HG02588 (cell line): ENCODE results near the gene FAM83F.
"Not testable (repeated sequence)": the region's sequence is repeated elsewhere in the genome, so short reads cannot be mapped to it uniquely, and the experiment has no call there.

Experiments
- ATAC-seq: cut with Tn5 transposase; IDR thresholded peaks from one replicate; pipeline ENCODE4 v1.9.1; 2021; ENCODE audit warnings: mild to moderate bottlenecking, moderate library complexity; ENCODE audit not compliant: unreplicated experiment

FAM83F gene

DNA sequence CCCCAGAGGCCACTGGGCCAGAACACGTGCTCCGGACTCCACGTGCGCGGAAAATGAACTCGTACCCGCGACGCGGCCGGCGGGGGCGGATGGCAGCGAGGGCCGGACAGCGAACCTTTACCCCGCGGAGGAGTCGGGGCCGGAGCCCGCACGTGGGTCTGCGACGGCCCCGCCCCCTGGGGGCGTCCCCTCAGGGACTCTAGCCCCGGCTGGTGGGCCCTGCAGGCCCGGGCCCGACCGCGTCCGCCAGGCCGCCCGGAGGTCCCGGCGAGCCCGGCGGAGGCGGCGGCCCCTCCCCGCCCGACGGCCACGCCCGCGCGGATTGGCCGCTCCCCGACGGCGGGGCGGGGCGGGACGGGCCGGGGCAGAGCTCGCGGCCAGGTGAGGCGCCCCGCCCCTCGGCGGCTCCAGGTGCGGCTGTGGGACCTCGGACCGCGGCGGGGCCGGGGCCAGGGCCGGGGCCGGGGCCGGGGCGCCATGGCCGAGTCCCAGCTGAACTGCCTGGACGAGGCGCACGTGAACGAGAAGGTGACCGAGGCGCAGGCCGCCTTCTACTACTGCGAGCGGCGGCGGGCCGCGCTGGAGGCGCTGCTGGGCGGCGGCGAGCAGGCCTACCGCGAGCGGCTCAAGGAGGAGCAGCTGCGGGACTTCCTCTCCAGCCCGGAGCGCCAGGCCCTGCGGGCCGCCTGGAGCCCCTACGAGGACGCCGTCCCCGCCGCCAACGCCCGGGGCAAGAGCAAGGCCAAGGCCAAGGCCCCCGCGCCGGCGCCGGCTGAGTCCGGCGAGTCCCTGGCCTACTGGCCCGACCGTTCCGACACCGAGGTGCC is at the start of gene FAM83F:
FAM83F (plus strand) TSS at position 389 of the 827 bp plus-strand sequence; CDS start at position 478, 89 bp downstream.
- ATAC-seq: no peak

DNA sequence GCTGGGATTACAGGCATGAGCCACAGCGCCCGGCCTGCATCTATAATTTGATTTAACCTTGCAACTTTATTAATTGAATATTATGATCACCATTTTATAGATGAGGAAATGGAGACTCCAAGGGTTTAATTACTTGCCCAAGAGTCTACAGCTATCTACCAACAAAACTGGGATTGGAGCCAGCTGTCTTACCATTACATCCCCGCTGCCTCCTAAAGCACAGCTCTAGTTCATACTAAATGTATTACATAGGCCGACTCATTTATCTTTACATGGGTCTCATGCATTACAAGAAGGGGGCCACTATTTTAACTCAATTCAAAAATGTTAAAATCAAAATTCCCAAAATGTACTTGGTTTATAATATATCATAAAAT is 48.6 kb upstream of the FAM83F start:
- ATAC-seq: no peak

DNA sequence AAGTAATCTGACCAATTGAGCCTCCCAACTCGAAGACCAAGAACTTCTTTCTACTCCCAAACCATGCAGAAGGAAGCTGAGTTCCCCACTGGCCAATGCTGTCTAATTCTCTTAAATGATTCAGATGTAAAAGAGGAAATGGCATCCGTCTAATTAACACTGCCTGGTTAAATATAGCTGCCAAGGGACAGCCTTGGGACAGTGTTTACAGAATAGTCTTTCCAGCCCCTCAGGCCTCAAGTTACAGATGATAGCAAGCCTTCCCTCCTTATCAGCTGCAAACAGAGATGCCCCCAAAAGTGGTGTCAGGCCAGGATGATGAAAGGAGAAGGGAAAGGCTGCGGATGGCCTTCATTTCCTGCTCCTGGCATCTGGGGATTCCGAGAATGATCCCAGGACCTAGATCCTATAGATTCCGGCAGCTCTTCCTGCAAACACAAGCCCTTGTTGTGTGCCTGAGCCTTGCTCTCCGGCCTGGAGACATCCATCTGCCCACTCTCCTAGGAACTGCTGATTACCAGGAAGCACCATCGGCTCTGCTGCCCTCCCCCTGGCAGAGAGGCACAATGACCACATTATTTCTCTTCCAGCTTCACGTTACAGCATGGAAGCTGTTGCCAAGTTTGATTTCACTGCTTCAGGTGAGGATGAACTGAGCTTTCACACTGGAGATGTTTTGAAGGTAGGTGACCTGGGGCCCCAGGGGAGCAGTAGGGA is 48.1 kb upstream of the FAM83F start:
- ATAC-seq: no peak

DNA sequence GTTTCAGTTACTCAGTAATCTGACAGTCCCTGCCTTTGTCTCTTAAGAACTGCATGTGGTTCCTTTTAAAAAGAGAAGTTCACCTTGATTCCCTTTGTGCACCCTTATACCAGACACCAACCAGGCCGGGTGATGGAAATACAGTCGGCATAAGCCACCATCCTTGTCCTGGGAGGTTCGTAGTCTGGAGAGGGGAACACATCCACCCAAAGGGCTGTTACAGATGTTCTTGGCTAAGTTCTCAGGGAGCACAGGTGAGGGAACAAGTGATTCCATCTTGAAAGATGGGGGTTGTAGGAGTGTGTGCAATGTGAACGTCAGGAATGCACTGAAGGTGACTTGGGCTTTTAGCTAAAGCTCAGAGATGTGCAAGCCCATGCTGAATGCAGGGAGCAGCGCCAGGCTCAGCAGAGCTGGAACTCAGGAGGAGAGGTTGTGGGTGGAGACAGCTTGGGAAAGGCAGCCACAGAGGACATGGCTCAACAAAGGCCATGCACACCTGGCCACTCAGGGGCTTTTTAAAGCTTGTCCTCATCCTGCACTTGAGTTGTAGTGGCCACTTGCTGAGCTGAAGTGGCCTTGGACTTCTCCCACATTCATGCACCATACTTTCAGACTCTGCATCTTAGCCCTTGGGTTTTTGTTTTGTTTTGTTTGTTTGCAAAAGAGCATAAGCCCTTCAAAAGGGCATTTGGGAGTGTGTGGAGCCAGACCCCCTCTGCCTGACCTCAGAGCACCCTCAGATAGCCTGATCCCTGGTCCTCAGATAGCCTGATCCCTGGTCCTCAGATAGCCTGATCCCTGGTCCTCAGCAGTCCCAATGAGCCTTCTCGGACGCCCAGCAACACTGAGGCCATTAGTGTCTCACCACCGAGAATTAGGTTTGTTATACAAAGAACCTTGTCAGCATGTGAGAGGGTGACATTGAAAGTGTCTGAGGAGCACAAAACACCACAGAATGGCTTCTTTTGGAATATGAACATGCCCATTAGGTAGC is 47.2 kb upstream of the FAM83F start:
- no peak for ATAC-seq

DNA sequence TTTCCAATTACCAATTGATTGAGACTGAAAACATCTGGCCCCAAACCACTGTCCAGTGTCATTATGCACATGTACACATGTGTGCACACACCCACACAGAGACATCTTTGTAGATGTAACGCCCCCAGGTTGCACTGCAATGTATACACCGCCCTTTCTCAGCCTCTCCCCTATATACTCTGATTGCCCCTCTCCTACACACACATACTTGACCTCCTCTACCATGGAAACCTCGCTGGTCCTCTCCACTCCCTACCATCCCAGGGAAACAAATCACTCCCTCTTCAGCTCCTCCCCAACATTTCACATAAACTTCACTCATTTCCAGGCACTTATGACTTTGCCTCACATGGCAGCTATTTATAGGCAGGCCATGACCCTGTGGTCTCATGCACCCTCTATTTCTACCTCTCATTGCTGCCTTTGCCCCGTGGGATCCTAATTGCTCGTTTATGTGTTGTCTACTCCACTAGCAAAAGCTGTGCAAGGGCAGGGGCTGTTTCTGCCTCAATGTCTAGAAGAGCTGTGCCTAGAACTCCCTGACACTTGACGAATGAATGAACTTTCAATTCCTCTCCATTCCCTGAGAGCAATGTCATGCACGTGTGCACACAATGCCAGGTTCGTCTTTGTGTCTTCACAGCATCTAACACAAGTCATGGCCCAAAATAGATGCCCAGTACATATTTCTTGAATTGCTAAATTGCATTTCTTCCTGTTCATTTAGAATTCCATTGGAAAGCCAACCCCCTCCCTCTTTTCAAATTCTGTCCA is 44.6 kb upstream of the FAM83F start:
- no peak for ATAC-seq

DNA sequence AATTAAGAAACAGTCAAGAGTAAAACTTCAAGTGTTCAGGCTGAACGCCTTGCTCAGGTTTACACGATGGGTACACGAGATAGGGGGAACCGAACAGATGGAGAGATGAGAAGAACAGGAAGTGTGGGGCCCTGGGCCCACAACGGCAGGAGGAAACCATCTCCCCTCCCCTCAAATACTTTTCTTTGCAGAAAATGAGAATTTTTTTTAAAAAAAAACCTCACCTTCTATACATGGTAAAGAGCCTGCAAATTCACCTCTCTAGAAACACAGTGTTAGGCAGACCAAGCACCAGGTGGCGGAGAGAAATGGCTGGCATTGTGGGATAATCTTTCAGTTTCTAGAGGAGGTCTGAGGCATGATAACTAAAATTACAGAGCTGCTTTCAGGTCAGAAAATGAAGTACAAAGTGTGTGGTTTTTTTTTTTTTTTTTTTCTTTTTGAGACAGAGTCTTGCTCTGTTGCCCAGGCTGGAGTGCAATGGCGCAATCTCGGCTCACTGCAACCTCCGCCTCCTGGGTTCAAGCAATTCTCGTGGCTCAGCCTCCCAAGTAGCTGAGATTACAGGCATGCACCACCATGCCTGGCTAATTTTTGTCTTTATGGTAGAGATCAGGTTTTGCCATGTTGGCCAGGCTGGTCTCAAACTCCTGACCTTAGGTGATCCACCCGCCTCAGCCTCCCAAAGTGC is 43.0 kb upstream of the FAM83F start:
- ATAC-seq: not testable (repeated sequence)

DNA sequence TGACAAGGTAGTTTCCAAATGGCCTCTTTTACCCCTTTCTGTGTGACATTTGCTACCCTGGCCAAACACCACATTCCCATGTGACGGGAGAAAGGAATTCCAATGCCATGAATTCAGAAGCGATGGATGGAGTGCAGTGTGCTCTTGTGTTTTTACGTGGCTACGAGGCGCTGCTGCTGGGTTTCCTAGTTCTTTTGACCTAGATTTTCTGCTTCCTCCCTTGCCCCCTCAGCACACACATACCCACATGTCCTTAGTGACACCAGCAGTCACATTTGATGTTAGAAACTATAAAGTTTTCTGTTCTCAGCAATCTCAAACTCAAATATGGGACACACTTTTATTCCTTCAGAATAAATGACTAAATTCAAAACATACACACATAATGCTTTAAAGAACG is 42.4 kb upstream of the FAM83F start:
- ATAC-seq: no peak

DNA sequence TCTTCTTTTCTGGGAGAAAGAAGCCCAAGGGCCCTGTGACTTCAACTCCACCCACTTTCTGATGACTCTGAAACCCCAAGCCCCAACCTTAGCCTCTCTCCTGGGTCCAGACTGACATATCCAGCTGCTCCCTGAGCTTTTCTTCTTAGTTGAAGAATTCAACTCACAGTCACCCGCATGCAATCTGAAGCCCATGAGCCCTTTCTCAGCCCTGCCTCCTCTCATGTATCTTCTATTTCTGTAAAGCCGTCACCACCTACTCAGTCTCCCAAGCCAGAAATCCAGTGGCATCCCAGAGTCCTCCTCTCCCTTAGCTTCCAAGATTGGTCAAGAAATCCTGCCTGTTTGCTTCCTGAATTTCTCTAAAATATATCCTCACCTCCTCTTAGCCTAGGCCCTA is 41.7 kb upstream of the FAM83F start:
- no peak for ATAC-seq

DNA sequence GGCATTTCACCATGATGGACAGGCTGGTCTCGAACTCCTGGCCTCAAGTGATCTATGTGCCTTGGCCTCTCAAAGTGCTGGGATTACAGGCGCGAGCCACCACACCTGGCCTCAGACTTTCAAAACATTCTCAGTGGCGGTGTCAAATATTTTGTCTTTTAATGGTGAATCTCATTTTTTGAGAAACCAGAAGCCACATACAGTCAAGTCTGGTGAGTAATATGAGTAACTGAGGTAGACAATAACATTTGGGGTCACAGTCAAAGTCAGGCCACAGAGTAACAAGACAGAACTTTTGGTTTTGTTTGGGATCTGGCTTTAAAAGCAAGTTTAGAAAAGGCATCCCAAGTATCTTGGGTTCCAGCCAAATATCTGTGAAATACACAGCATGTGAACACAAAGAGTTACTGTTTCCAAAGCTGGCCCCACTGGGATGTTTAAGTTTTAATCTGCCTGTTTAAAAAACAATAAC is 40.1 kb upstream of the FAM83F start:
- ATAC-seq: no peak

DNA sequence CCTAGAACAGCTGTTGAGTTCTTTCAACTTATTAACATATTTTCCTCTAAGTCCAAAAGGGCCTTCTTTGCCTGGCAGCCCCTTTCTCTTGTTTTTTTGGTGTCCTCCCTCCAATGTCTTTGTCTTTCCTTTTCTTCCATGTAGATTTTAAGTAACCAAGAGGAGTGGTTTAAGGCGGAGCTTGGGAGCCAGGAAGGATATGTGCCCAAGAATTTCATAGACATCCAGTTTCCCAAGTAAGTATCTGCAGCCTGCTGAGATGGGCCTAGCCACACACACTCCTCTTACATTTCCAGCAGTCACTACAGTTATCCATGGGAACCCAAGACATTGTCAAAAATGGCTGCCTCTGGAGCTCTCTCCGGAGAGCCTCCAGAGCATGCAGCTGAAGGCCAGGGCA is 39.1 kb upstream of the FAM83F start:
- ATAC-seq: no peak

DNA sequence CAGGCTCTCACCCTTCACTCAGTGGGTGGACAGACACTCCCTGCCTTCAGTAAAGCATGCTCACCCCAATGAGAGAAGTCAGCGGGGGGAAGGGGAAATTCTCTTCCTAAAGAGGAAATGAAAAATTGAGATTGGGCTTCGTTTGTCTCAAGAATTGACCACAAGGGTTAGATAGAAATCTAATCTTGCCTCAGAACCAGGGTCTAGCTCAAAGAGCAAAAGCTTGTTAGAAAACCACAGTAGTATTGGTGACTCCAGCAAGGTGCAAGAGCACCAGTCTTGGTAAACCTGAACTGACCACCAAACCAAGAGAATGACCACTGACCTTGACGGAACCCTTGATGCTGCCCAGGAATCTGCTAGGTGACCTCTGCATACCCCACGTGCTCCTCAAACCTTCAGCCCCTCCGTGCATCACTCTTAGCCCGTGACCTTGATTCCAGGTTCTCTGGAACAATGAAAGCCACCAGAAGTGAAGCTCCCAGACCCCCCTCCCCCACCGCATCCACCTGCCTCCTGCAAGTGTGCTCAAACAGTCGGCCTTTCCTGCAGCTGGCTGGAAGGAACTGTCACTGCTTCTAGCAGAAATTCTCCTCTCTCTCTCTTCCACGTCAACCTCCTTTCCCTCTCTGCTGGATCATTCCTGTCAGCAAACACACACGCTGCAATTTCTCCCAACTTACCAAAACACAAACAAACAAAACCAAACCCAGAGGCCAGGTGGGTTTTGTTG is 37.7 kb upstream of the FAM83F start:
- ATAC-seq: no peak

DNA sequence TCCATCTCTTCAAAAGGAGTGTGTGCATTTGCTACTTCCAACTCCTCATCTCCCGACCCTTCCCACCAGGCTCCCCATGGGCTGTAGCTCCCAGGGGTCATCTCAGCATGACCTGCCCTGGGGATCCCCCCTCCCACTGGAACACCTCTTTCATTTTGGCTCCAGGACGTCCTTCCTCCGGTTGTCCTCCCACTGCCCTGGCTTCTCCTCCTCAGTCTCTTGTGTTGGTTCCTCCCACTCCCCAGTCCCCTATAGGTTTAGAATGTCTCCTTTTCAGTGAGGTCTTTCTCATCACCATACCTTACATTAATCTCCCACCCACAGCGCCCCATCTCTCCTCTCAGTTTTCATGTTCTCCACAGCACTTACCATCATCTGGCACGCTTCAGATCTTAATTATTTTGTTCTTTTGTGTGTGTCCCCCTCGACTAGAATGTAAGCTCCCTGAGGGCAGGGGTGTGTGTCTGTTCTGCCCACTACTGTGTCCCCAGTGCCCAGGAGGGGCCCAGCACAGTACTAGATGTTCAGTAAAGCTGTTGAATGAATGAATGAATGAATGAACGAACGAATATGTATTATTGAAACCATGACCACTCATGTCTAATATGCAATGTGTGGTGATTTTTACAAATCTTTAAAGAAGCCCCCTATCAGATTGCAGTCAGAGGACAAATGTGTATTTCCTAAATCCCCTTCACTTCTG is 36.6 kb upstream of the FAM83F start:
- no peak for ATAC-seq

DNA sequence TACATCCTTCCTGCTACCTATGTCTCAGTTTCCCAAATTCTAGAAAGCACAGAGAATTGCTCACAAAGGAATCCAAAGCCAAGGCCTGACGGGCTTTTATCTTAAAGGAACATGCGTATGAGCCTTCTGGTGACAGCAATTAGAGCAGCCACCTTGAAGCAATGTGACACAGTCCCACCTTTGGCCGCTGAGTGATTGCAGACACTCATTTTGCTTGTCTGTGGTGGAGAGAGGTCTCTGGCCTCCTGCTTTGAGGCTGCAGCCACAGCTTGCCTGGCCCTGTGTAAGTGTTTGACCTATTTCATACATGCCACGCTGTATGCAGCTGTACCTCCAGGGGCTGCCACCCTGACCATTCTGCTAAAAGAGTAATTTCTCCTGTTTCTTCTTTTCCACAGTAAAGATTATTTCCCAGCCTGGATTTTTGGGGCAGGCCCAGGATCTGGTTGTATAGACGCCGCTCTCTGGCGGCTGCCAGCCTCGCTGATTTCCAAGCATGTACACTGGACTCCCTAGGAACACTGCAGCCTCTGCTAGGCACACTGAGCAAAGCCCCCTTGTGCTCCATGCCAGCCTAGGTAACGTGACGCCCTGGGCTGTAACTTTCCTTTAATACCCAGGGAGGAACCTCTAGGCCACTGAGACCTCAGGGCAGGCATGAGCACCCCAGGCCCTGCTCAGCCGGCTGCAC is 35.7 kb upstream of the FAM83F start:
- no peak for ATAC-seq

DNA sequence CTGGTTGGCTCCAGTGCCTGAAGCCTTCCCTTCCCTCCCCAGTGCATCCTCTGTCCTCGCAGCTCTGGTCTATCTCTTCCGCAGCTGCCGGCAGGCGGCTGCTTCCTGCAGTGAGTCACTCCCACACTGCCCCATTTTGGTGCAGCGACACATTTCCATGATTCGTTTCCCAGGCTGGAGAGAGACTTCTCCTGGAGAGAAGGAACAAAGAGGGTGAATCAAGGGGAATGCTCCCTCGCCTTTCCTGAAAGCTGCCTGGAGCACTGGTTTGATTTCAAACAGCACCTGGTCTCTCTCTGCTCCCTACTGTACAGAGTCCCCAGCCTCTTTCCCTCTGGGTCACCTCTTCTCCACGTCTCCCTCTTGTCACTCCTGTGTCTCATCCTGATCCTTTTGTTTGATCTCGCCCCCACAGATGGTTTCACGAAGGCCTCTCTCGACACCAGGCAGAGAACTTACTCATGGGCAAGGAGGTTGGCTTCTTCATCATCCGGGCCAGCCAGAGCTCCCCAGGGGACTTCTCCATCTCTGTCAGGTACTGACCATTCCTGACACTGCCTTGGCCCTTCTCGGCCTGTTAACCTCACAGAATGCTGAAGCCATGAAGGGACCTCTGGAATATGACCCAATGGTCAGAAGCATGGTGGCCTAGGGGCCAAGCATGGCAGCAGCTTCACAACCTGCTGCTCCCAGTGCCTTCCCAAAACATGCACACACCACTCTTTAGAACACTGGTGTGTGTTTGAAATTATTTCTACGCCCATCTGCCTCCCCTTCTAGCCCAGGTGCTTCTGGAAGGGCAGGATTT is 34.9 kb upstream of the FAM83F start, which contains the start of gene TMA7B:
TMA7B (plus strand) TSS at position 758 of the 808 bp plus-strand sequence. CDS start 3,978 bp downstream, outside the sequence.
- no peak for ATAC-seq

DNA sequence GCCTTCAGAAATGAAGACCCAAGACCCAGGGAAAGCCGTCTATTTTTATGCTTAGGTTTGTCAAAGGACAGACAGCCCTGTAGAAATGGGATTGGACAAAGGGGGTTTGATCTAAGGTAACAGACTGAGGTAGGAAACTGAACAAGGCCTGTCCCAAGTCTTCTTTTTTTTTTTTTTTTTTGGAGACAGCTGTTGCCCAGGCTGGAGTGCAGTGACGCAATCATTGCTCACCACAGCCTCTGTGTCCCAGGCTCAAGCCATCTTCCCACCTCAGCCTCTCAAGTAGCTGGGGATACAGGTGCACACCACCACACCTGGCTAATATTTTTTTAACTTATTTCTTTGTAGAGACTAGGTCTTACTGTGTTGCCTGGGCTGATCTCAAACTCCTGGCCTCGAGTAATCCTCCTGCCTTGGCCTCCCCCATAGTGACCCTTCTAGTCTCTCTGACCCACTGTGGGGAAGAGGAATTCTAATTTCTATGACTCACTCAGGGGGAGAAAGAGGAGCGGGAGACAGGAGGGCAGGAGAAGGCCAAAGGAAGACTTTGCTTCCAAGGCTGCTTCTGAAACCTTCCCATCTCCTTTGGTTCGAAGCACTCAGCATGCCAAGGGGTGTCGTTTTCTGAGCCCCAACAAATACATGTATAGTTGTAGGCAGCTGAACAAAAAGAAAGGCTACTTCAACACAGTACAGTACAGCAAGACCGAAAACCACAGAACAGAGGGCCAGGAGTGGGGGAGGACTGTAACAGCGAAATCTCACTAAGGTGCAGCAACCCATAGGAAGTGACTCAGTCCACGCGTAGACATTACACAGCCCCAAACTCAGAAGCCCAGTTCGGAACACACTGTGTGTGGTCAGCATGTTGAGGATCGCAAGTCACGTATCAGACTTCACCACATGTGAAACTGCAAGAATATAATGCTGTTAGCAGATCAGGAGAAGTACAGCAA is 33.7 kb upstream of the FAM83F start:
- ATAC-seq: peak; percentile 77

DNA sequence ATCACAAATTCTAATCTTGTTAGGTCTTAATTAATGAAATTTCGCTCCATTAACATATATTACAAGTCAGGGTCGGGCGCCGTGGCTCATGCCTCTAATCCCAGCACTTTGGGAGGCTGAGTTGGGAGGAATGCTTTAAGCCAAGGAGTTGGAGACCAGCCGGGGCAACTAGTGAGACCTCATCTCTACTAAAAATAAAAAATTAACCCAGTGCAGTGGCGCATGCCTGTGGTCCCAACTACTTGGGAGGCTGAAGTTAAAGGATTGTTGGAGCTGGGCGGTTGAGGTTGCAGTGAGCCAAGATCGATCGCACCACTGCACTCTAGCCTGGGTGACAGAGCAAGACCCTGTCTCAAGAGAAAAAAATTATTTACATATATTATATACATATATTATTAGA is 32.7 kb upstream of the FAM83F start:
- ATAC-seq: no peak
